CD14-positive monocyte (primary cell): ENCODE results near the gene ASCC3. TPM values are rescaled to one million over a fixed set of nuclear protein-coding genes. Genes with fewer than 3 reads are reported as not detected.

Experiments used
- DNase-seq, 3 donors: peaks; one replicate each; pipeline ENCODE4 v3.0.0-alpha.2; 2011 to 2022
- H2AFZ ChIP-seq: 2 replicates; pipeline ENCODE4 v1.6.0; 2012; ENCODE audit warnings: mild to moderate bottlenecking, low read depth, low read length, inconsistent platforms; ENCODE audit not compliant: insufficient read depth, poor library complexity, severe bottlenecking
- H3K27ac ChIP-seq, 2 donors: 1 replicate in 1 of 2; 2 replicates in 1 of 2; pipeline ENCODE4 v1.5.1; 2012 to 2013; ENCODE audit warnings: low read length in 2 of 2, control low read depth in 1 of 2, inconsistent platforms in 1 of 2, low read depth in 1 of 2, mild to moderate bottlenecking in 1 of 2
- H3K27me3 ChIP-seq, 2 donors: one replicate each; pipeline versions ENCODE4 v1.6.0 to v1.6.1; 2011 to 2013; ENCODE audit warnings: low read length in 2 of 2; ENCODE audit not compliant: control insufficient read depth in 2 of 2, insufficient read depth in 2 of 2
- H3K36me3 ChIP-seq, 2 donors: replicated peaks in 1 of 2; 1 replicate in 1 of 2; 2 replicates in 1 of 2; pipeline versions ENCODE4 v1.5.1 to v1.6.1; 2012 to 2013; ENCODE audit warnings: low read length in 2 of 2, control low read depth in 1 of 2, inconsistent platforms in 1 of 2, mild to moderate bottlenecking in 1 of 2; ENCODE audit not compliant: insufficient read depth in 2 of 2, control insufficient read depth in 1 of 2
- H3K4me1 ChIP-seq, 2 donors: 1 replicate in 1 of 2; 2 replicates in 1 of 2; pipeline versions ENCODE4 v1.5.1 to v1.6.1; 2012 to 2013; ENCODE audit warnings: low read length in 2 of 2, control low read depth in 1 of 2, inconsistent platforms in 1 of 2, mild to moderate bottlenecking in 1 of 2, moderate library complexity in 1 of 2; ENCODE audit not compliant: insufficient read depth in 2 of 2, control insufficient read depth in 1 of 2
- H3K4me2 ChIP-seq: replicated peaks from 2 replicates; pipeline ENCODE3; 2012; ENCODE audit warnings: low read length, moderate library complexity, mild to moderate bottlenecking; ENCODE audit not compliant: poor library complexity, severe bottlenecking; ENCODE audit errors: extremely low read depth
- H3K4me3 ChIP-seq, 3 experiments: fragments of 200-600 bp in 1 of 3; sonication (generic) in 1 of 3; replicated peaks in 1 of 3; 1 replicate in 2 of 3; 2 replicates in 1 of 3; pipeline ENCODE4 v1.5.1; 2011 to 2013; ENCODE audit warnings: low read length in 3 of 3, mild to moderate bottlenecking in 3 of 3, control low read depth in 2 of 3, low read depth in 2 of 3, inconsistent platforms in 1 of 3, moderate library complexity in 1 of 3
- H3K79me2 ChIP-seq: 2 replicates; pipeline ENCODE4 v1.6.0; 2012; ENCODE audit warnings: mild to moderate bottlenecking, control low read depth, inconsistent platforms, low read length, moderate library complexity; ENCODE audit not compliant: insufficient read depth
- H3K9ac ChIP-seq: 2 replicates; pipeline ENCODE4 v1.6.0; 2017; ENCODE audit warnings: low read length, mild to moderate bottlenecking; ENCODE audit not compliant: insufficient read depth, poor library complexity, severe bottlenecking
- H3K9me3 ChIP-seq, 2 donors: replicated peaks in 1 of 2; 1 replicate in 1 of 2; 2 replicates in 1 of 2; pipeline versions ENCODE4 v1.5.1 to v1.6.1; 2012 to 2013; ENCODE audit warnings: low read length in 2 of 2, control low read depth in 1 of 2; ENCODE audit not compliant: control insufficient read depth in 1 of 2, insufficient read depth in 1 of 2
- H4K20me1 ChIP-seq: 2 replicates; pipeline ENCODE4 v1.6.0; 2012; ENCODE audit warnings: mild to moderate bottlenecking, low read length, control low read depth, moderate library complexity; ENCODE audit not compliant: insufficient read depth
- H3K27ac Mint-ChIP-seq, 7 donors: one replicate each; pipeline ENCODE4 v1.8.0; 2020; ENCODE audit warnings: mild to moderate bottlenecking in 7 of 7, mixed read lengths in 7 of 7, moderate library complexity in 6 of 7, inconsistent platforms in 2 of 7
- H3K27me3 Mint-ChIP-seq, 3 donors: one replicate each; pipeline ENCODE4 v1.8.0; 2021 to 2022; ENCODE audit warnings: low read depth in 3 of 3, mild to moderate bottlenecking in 3 of 3, mixed read lengths in 3 of 3, moderate library complexity in 3 of 3, inconsistent platforms in 1 of 3
- H3K36me3 Mint-ChIP-seq, 2 donors: one replicate each; pipeline ENCODE4 v1.8.0; 2020; ENCODE audit warnings: mixed read lengths in 2 of 2, inconsistent platforms in 1 of 2, mild to moderate bottlenecking in 1 of 2
- H3K4me1 Mint-ChIP-seq: one replicate; pipeline ENCODE4 v1.8.0; 2020; ENCODE audit warnings: mild to moderate bottlenecking, mixed read lengths
- H3K4me3 Mint-ChIP-seq, 2 donors: one replicate each; pipeline ENCODE4 v1.8.0; 2020; ENCODE audit warnings: mild to moderate bottlenecking in 2 of 2, mixed read lengths in 2 of 2, moderate library complexity in 1 of 2
- H3K9me3 Mint-ChIP-seq, 7 donors: one replicate each; pipeline ENCODE4 v1.8.0; 2020 to 2022; ENCODE audit warnings: mixed read lengths in 7 of 7, mild to moderate bottlenecking in 6 of 7, moderate library complexity in 6 of 7, inconsistent platforms in 2 of 7
- CTCF ChIP-seq: fragments of 200-600 bp; IDR thresholded peaks from one replicate; pipeline ENCODE4 v1.8.0; 2022; ENCODE audit warnings: antibody characterized with exemption, mild to moderate bottlenecking
- WGBS: methylation state at CpG from one replicate; pipeline ENCODE4 v1.1.5; 2013; ENCODE audit warnings: missing lambda C conversion rate; ENCODE audit not compliant: insufficient coverage; 5-methylcytosine and 5-hydroxymethylcytosine counted together
- intact Hi-C, 2 donors: fragments of 100-400 bp; cut with micrococcal nuclease; formaldehyde crosslinking; loops; one replicate each; pipeline versions ENCODE4 v1.15.0 to v1.15.1; 2023
- polyA plus RNA-seq, 3 donors: library from polyadenylated mRNA; depleted of rRNA in 1 of 3; unstranded in 2 of 3; stranded (reverse) in 1 of 3; fragments of 300-500 nt in 2 of 3; fragments of >200 nt in 1 of 3; fragmentation: Illumina TruSeq in 2 of 3; gene quantifications; 1 replicate in 2 of 3; 2 replicates in 1 of 3; pipeline ENCODE4 v1.2.3, GENCODE V29; 2012 to 2021

Gene ASCC3
- polyA plus RNA-seq, 3 donors = 6.4 to 12.9 (median 10.6) TPM

- peaks cover 0 to 7% of the 10 kb centered on the region in 2 donors for H3K36me3 Mint-ChIP-seq
- H3K4me1 ChIP-seq = peaks cover 7 to 10% of the 10 kb centered on the region in 2 donors
- 8% methylated on average over 39 of the region's 49 CpGs for WGBS
- no peaks in the 10 kb centered on the region for H3K36me3 ChIP-seq
- no peak overlapping the region for H3K4me2 ChIP-seq
- H3K9ac ChIP-seq = no peak overlapping the region
- peaks cover 77 to 96% (median 88%) of the 10 kb centered on the region in 3 donors for H3K27me3 Mint-ChIP-seq
- no peaks in the 10 kb centered on the region for H4K20me1 ChIP-seq
- H3K27ac Mint-ChIP-seq = no peak overlapping the region
- H3K9me3 Mint-ChIP-seq = peaks cover 0 to 46% (median 24%) of the 10 kb centered on the region in 7 donors
- intact Hi-C loops = no loop called here
- peak overlapping the region in 1 of 2 donors; percentile 79 for H3K4me3 Mint-ChIP-seq
- peaks cover 13% of the 10 kb centered on the region for H3K4me1 Mint-ChIP-seq
- no peak overlapping the region for H3K27ac ChIP-seq
- no peak for DNase-seq
- peaks cover 5 to 69% of the 10 kb centered on the region in 2 donors for H3K9me3 ChIP-seq
- H3K79me2 ChIP-seq = no peaks in the 10 kb centered on the region
- H2AFZ ChIP-seq = no peak overlapping the region
- no peak overlapping the region for H3K4me3 ChIP-seq
- no peak for TF ChIP-seq CTCF
- H3K27me3 ChIP-seq = peaks cover 96 to 99% of the 10 kb centered on the region in 2 donors
Observed at GRCh38 chr6:100467129-100468015, 413.8 kb downstream of the ASCC3 start.

- H3K27ac Mint-ChIP-seq = peak overlapping the region in 1 of 7 donors; percentile 13
- H3K9me3 ChIP-seq = peaks cover 5 to 75% of the 10 kb centered on the region in 2 donors
Observed at GRCh38 chr6:100466410-100467128, 414.6 kb downstream of the ASCC3 start.

More at GRCh38 chr6:100466410-100467128, 414.6 kb downstream of the ASCC3 start:
- WGBS = 13% methylated on average over 11 of the region's 21 CpGs
- H3K4me3 ChIP-seq = no peak overlapping the region
- Mint-ChIP-seq H3K9me3 (peaks cover 0 to 46% (median 26%) of the 10 kb centered on the region in 7 donors), H3K27me3 (peaks cover 69 to 97% (median 94%) of the 10 kb centered on the region in 3 donors), H3K4me3 (peak overlapping the region in 1 of 2 donors; percentile 79), H3K4me1 (peaks cover 15% of the 10 kb centered on the region), H3K36me3 (peaks cover 0 to 7% of the 10 kb centered on the region in 2 donors)
- no peak for TF ChIP-seq CTCF
- no peak for DNase-seq
- no peak overlapping the region for H3K4me2 ChIP-seq
- H3K27me3 ChIP-seq = peaks cover 97 to 99% of the 10 kb centered on the region in 2 donors
- H3K36me3 ChIP-seq = no peaks in the 10 kb centered on the region
- no peaks in the 10 kb centered on the region for H3K79me2 ChIP-seq
- no peak overlapping the region for H2AFZ ChIP-seq
- H3K9ac ChIP-seq = no peak overlapping the region
- no peaks in the 10 kb centered on the region for H4K20me1 ChIP-seq
- H3K27ac ChIP-seq = no peak overlapping the region
- peaks cover 7 to 10% of the 10 kb centered on the region in 2 donors for H3K4me1 ChIP-seq
- intact Hi-C loops = no loop called here
